Measurements from ENCODE around the gene GNAL. TPM values are rescaled to one million over a fixed set of nuclear protein-coding genes. Genes with fewer than 3 reads are reported as not detected.

The GNAL gene
- total RNA-seq: 10 to 100 TPM in 2 of 4 donors, 1 to 10 TPM in 2; 7.5 to 20.7 (median 11.8) TPM

GRCh38 chr18:11688972-11689668 lies at the start of gene GNAL:
Gene GNAL (plus strand): TSS chr18:11689264. CDS start chr18:11689564, 300 bp downstream.
- TF ChIP-seq CTCF (IDR thresholded peaks at IDR 0.05; ENCODE audit: low read depth): no peak

GRCh38 chr18:11649839-11650238 lies 39.2 kb upstream of the GNAL start:
- TF ChIP-seq CTCF (IDR thresholded peaks at IDR 0.05; ENCODE audit: low read depth): no peak

DNA sequence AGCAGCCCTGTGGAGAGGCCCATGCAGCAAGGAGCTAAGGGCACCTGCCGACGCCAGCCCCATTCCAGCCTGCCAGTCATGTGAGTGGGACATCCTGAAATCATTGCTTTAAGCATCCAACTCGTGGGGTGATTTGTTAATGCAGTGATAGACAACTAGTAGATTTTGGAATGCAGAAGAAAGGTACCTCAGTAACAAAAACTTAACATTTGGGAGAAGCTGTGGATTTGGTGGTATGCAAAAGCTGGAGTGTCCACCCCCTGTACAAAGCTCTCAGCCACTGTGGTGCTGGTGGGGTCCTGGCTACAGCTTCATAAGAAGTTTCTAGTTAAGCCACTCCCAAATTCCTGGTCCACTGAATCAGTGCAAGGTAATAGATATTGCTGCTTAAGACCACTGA lies 37.2 kb upstream of the GNAL start:
- no peak for TF ChIP-seq CTCF (IDR thresholded peaks at IDR 0.05; ENCODE audit: low read depth)

- no peak for TF ChIP-seq CTCF (IDR thresholded peaks at IDR 0.05; ENCODE audit: low read depth)
These were observed 35.5 kb upstream of the GNAL start for GRCh38 chr18:11653521-11653920.

DNA sequence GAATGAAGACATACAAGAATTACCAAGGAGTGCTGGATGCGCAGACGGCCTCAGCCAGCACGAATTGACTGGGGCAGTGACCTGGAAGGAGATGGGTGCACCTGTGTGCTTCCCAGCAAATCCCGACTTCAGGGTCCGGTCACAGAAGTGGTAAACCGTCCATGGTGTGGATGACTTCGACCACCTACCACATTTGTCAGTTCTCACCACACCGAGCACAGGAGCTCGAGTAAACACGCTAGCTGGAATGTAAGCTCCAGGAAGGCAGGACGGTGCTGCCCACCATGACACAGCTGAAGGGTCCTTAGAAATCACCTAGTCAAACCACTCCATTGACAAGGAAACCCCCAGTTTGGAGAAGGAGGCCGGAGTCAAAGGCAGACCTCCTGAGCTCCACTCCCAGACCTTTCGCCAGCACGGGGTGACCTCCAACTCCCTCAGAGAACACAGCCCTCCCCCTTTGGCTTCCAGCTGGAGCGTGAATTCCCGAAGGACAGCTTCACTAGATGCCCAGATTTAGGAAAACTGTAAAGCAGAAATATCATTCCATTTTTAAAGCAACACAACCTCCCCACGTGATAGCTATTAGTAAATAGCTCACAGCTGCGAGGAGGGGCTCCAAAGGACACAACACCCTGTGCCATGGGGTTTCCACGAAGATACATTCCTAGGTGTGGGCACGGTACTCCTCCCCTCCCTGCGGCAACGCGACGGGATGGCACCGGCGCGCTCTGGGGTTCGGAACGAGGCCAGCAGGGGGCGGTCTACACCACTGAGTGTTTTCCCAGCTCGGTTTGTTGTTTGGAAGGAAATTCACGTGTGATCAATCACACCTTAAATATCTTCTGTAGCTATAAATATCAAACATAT lies 34.1 kb upstream of the GNAL start:
- no peak for TF ChIP-seq CTCF (IDR thresholded peaks at IDR 0.05; ENCODE audit: low read depth)

- TF ChIP-seq CTCF (IDR thresholded peaks at IDR 0.05; ENCODE audit: low read depth): no peak
These were observed 33.5 kb upstream of the GNAL start for GRCh38 chr18:11655606-11655932.

DNA sequence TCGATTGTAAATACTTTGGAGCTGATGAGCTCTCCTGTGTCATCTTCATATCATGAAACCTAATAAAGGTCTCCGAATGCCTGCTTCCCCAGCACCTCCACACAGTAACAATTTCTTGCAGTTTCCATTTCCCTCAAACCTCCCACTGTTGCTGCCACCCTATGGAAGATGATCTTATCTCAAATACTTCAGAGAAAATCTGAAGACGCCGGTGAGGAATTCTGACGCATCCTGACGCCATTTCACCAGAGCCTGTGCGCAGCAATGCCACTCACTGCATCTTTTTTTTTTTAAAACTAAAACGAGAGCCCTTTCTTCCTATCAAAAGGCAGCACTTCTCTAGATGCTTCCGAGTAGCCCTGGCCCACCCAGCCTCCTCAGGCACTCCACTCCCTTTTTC lies 31.9 kb upstream of the GNAL start:
- no peak for TF ChIP-seq CTCF (IDR thresholded peaks at IDR 0.05; ENCODE audit: low read depth)
